HG03354 (cell line): ENCODE data around the gene MYH11.
"Not testable (repeated sequence)": the region's sequence is repeated elsewhere in the genome, so short reads cannot be mapped to it uniquely, and the experiment has no call there.

ENCODE experiments used
- ATAC-seq: cut with Tn5 transposase; IDR thresholded peaks from one replicate; pipeline ENCODE4 v1.9.1; 2021; ENCODE audit warnings: mild to moderate bottlenecking; ENCODE audit not compliant: unreplicated experiment, poor library complexity, severe bottlenecking

The MYH11 gene

GRCh38 chr16:15701975-15702970, 154.6 kb downstream of the MYH11 start:
- no peak for ATAC-seq

DNA sequence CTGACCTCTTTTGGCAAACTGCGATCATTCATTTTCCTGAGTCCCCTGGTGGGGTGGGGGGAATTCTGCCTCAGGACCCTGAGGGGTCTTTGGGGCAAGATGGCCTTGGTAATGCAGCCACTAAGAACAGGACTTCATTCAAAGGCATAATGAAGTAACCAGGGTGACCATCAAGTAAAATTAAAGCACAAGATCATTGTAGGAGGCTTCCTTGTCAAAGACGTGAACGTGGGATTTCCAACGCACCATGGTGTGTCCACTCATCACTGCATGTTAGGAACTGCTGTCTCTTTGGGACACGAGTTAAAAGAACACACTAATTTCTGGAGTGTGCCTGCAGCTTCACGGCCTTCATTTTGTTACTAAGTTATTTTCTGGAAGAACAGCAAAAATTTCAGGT, 155.5 kb downstream of the MYH11 start:
- no peak for ATAC-seq

DNA sequence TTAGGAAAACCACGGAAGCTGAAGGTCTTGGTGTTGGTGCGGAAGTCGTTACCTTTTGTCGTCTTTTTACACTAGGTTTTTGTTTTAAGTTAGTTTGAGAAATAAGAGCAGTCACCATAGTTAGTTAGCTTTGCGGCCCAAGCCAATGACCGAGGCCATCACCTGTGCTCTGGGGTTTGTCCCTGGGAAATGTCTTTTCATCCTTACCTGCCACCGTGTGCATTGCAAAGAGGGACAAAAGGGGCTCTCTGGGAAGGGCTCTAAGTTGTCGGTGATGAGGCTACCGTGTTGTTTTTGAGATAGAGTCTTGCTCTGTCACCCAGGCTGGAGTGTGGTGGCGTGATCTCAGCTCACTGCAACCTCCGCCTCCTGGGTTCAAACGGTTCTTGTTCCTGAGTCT, 157.0 kb downstream of the MYH11 start:
- no peak for ATAC-seq

DNA sequence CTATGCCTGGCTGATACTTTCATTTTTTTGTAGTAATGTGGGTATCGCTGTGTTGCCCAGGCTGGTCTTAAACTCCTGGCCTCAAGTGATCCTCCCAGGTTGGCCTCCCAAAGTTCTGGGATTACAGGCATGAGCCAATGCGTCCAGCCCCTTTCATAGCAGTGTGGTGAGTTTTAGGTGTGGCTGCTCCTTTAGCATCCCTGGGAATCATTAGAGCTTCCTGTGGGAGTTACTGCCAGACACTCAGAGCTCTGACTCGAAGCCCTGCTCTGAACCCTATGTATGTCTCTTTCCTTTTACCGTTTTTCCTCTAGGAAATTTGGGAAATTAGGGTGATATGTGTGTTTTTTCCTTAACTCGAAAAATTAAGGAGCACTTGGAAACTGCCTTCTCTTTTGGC, 162.3 kb downstream of the MYH11 start:
- ATAC-seq, result no peak

- not testable (repeated sequence) for ATAC-seq
Measured at GRCh38 chr16:15692508-15692907, 164.3 kb downstream of the MYH11 start.

GRCh38 chr16:15691046-15691445, 165.8 kb downstream of the MYH11 start:
- ATAC-seq, result no peak

DNA sequence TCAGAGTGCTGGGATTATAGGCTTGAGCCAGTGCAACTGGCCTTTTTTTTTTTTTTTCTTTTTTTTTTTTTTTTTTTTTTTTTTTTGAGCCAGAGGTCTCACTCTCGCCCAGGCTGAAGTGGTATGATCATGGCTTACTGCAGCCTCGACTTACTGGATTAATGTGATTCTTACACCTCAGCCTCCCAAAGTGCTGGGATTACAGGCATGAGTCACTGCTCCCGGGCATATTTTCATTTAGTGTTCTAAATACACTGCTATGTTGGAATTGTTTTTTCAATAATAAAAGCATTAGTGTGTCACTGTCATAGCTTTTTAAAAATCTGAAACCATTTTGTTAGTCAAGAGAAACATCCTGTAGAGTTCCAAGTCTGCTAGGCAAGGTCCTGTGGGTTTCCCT, 166.5 kb downstream of the MYH11 start:
- no peak for ATAC-seq

GRCh38 chr16:15689290-15689689, 167.5 kb downstream of the MYH11 start:
- ATAC-seq, result no peak

- ATAC-seq, result no peak
Measured at GRCh38 chr16:15686287-15686686, 170.5 kb downstream of the MYH11 start.

DNA sequence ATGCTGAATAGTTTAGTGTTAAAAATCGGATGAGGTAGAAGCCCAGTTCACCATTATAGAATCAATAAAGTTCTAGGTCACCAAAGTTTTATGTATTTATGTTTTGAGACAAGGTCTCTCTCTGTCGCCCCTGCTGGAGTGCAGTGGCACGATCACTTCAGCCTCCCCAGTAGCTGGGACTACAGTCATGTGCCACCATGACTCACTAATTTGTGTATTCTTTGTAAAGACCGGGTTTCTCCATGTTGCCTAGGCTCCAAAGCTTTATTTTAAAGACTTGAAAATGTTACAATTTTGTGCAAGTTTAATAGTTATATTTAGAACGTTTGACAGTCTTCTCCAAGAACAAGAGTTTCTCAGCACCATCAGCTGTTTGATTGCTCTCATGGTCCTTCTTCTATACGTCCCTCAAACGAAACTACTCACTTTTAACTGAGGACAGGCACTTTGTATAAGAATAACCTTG, 174.7 kb downstream of the MYH11 start:
- no peak for ATAC-seq

- no peak for ATAC-seq
Measured at GRCh38 chr16:15677447-15677846, 179.4 kb downstream of the MYH11 start.

- ATAC-seq, result no peak
Measured at GRCh38 chr16:15676506-15676905, 180.3 kb downstream of the MYH11 start.

DNA sequence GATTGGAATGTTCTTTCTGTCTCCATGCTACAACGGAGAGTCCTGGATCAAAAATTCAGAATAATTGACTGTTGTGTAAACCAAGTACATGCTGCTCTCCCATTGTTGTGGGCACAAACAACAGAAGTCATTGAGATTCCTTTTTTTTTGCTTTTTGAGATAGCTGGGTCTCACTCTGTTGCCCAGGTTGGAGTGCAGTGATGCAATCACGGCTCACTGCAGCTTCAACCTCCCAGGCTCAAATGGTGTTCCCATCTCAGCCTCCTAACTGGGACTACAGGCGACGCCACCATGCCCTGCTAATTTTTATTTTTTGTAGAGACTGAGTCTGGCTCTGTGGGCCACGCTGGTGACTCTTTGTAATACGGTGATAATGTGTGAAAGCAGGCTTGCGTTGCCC, 182.3 kb downstream of the MYH11 start:
- ATAC-seq, result no peak

DNA sequence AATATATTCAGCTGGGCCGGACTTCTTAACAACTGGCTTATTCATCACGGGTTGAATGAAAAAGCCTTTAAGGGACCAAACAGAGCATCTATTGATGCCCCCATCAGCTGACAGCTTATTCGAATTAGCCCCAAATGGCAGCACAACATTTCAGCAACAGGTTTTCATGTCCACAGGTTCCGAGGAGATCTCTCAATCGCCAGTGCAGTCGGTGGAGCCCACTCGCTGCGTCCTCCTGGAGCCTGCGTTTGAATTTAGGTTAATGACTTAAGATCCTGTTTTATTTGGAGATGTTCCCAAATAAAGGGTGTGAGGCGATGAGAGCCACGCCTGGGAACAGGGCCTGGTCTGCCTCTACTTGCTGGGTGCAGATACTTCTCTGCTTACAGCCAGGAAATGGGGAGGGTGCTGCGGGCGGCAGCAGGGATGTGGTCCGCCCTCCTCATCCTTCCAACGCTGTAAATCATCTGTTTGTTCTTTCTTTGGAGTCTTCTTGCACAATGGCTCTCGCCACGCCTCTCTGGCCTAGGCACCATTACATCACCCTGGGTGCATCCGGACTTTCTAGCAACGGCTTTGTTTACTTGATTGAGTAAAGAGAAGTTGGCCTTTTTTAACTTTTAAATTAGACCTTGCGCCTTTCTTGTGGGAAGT, 184.2 kb downstream of the MYH11 start:
- no peak for ATAC-seq

GRCh38 chr16:15672127-15672513, 184.7 kb downstream of the MYH11 start:
- not testable (repeated sequence) for ATAC-seq

- ATAC-seq, result no peak
Measured at GRCh38 chr16:15671530-15672117, 185.2 kb downstream of the MYH11 start.

DNA sequence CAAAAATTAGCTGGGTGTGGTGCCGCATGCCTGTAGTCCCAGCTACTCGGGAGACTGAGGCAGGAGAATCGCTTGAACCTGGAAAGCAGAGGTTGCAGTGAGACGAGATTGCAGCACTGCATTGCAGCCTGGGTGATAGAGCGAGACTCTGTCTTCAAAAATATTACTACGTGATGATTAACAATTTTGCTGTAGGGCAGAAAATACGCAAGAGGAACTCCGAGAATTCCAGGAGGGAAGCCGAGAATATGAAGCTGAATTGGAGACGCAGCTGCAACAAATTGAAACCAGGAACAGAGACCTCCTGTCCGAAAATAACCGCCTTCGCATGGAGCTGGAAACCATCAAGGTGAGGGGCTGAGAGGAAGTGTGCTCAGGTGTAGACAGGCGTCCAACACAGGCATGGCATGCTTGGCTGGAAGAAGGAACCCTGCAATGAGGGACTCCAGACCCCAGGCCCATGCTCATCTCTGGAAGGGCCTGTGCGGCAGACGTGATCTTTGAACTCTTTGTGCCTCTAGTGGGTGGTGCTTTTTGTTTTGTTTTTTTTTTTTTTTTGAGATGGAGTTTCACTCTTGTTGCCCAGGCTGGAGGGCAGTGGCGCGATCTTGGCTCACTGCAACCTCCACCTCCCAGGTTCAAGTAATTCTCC, 189.6 kb downstream of the MYH11 start:
- no peak for ATAC-seq

- ATAC-seq, result no peak
Measured at GRCh38 chr16:15665107-15665506, 191.7 kb downstream of the MYH11 start.

GRCh38 chr16:15660203-15660601, 196.6 kb downstream of the MYH11 start:
- no peak for ATAC-seq

- ATAC-seq, result no peak
Measured at GRCh38 chr16:15658556-15658955, 198.3 kb downstream of the MYH11 start.
